GM12872 (cell line): Measurements from ENCODE around the gene FCSK.

Experiments
- TF ChIP-seq, protein P1 (sequence below): IDR thresholded peaks from 3 replicates; pipeline ENCODE4 v1.5.1; 2011; ENCODE audit warnings: low read depth, mild to moderate bottlenecking, low read length, moderate library complexity; ENCODE audit not compliant: insufficient read depth

FCSK gene

DNA sequence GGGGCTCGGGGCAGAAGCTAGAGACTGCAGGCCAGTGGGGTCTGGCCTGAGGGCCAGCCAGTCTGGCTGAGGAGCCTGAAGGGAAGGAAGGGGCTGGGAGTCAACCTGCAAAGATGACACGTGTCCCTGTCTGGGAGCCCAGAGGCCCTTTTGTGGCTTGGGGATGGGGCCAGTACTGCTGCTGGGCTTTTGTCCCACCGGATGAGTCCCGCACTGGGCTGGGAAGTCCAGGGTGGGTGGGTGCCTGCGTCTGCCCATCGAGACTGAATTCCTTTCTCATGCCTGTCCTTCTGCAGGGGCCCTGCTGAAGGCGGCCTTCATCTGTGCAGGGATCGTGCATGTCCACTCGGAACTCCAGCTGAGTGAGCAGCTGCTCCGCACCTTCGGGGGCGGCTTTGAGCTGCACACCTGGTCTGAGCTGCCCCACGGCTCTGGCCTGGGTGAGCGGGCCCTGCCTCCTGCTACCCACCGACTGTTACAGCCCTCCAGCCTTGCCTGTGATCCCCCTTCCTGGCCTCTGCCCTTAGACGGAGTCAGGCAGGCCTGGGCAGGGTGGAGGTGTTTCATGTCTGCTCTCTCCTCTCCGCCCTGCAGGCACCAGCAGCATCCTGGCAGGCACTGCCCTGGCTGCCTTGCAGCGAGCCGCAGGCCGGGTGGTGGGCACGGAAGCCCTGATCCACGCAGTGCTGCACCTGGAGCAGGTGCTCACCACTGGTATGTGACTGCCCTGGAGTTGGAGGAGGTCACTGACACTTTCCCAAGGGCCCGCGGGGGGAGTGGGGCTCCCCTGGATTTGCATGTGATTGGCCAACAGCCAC lies 20.9 kb downstream of the FCSK start:
- TF ChIP-seq, protein P1, sequence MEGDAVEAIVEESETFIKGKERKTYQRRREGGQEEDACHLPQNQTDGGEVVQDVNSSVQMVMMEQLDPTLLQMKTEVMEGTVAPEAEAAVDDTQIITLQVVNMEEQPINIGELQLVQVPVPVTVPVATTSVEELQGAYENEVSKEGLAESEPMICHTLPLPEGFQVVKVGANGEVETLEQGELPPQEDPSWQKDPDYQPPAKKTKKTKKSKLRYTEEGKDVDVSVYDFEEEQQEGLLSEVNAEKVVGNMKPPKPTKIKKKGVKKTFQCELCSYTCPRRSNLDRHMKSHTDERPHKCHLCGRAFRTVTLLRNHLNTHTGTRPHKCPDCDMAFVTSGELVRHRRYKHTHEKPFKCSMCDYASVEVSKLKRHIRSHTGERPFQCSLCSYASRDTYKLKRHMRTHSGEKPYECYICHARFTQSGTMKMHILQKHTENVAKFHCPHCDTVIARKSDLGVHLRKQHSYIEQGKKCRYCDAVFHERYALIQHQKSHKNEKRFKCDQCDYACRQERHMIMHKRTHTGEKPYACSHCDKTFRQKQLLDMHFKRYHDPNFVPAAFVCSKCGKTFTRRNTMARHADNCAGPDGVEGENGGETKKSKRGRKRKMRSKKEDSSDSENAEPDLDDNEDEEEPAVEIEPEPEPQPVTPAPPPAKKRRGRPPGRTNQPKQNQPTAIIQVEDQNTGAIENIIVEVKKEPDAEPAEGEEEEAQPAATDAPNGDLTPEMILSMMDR, result no peak

DNA sequence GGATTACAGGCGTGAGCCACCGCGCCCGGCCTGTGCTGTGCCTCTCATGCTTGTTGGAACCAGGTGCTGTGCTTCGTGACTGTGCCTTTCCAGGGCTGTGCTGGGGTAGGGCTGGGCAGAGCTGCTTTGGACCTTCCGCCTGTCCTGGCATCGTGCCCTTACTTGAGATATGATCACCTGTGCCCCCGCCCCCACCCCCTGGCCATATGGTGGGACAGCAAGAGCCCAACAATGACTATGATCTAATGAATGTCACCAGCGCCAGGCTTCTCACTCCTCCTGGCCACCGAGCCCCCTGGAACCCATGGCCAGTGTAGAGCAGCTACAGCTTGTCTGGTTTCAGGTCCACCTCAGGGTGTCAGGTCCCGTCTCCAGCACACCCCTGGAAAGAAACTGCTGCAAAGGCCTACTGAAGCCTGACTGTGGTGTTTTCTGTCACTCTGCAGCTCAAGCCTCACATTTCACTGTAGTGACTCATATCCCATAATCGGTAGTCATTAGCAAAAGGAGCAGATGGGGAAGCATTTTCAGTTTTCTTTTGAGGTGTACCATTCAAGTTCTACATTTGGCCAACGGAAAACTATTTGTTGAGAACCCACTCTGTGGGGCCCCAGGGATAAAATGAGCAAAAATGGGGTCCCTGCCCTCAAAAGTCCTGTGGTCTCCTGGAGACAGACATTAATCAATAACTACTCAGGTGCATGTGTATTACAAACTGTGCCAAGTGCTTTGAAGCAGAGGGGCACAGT lies 22.1 kb downstream of the FCSK start:
- TF ChIP-seq, protein P1, result no peak

DNA sequence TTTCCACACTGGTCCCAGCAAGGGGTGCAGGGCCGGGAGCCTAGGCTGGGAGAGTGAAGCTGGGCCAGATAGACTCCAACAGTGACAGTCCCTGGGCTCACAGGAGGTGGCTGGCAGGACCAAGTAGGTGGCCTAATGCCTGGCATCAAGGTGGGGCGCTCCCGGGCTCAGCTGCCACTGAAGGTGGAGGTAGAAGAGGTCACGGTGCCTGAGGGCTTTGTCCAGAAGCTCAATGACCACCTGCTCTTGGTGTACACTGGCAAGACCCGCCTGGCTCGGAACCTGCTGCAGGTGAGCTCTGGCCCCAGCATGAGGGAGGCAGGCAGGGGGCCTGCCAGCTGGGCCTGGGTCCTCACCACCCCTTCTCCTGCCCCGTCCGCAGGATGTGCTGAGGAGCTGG lies 23.8 kb downstream of the FCSK start:
- TF ChIP-seq, protein P1, result no peak

DNA sequence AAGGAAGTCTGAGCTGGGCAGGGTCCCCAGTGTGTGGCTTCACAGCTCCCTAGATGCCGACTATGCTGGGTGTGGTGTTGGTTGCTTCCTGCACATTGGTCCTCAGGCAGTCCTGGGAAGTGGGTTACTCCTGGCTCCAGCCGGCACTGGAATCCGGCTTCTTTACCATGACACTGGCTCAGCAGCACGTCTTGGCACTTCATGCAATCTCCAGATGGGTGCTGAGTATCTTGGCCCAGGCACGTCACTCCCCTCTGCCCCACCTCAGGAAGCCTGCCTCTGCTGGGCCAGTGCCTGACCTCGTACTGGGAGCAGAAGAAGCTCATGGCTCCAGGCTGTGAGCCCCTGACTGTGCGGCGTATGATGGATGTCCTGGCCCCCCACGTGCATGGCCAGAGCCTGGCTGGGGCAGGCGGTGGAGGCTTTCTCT lies 24.5 kb downstream of the FCSK start:
- TF ChIP-seq, protein P1, result no peak

DNA sequence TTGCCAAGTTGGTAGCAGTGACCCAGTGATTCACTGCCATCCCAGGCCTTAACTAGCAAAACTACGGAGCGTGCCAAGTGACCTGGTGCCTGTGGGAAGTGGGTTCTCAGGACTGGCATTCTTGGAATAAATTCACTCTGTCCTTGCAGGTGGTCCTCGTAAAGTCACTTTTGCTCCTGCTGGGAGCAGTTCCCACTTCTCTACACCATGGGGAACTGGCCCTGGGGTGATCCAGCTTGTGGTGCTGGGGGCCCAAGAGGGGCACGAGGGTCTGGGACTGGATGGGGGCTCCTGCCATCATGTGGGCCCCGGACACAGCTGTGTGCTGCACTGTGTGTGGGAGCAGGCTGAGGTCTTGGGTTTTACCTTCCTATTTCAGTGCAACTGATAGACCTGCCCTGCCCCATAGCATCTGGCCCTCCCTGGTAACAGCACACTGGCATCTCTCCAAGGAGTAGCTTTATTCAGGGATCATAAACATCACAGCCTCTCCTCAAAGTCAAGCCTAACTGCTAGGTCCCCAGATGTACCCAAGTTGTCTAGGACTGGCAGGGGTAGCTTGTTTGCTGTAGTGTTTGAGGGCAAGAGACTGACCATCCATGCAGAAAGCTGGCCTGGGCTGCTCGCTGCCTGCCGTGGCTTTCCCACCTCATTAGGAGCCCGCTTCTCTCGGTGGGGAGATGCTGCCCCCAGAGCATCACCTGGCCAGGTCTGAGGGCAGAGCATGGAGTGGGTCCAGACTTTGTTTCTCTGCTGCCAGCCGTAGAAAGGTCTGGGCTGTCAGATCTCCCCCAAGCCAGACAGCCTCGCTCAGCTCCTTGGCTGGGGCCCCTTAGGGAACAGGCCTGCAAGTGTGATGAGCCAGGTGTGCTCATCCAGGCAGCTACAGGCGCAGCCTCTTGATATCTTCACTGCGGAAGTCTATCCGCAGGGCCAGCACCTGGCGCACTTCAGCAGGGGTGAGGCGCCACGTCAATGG lies 26.0 kb downstream of the FCSK start:
- TF ChIP-seq, protein P1, result no peak

DNA sequence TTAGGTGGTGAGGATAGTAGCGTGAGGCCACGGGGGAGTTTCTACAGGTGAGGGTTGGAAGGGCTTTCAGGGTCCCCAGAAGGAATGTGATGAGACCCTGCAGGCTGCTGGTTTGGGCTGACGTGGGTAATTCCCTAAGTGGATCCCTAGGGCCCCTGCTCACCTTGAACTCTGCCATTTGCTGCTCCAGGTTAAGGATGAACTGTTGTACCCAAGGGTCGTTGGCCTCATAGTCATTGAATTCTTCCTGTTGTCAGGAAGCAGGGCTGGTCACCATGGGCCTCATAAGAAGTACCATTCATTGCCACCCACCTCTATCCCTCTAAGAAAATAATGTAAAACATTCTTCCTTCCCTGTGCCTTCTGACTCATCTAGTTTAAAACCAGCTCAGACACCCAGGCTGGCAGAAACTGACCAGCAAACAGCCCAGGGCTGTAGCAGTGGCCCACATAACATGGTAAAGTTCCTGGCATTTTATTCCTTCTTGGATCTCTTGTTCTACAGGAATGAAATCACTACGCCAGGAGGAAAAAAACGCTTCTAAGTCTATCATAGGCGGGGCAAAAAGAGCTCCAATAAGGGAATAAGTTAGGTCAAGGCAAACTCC lies 27.6 kb downstream of the FCSK start:
- TF ChIP-seq, protein P1, result no peak
